Psoas muscle (tissue), 8 donors: ENCODE data around the gene MYO1E. TPM values are rescaled to one million over a fixed set of nuclear protein-coding genes. Genes with fewer than 3 reads are reported as not detected.

Source experiments
- ATAC-seq, 4 donors: fragments of 200-7000 bp; cut with Tn5 transposase; one replicate each; pipeline ENCODE4 v1.9.1; 2020; ENCODE audit warnings: moderate library complexity in 3 of 4, mild to moderate bottlenecking in 2 of 4
- DNase-seq, 2 donors: peaks; one replicate each; pipeline ENCODE4 v3.0.0-alpha.2; 2020
- H3K27ac ChIP-seq: fragments of 200-600 bp; one replicate; pipeline ENCODE4 v1.8.0; 2022
- H3K27me3 ChIP-seq, 3 donors: fragments of 200-600 bp in 1 of 3; one replicate each; pipeline versions ENCODE4 v1.6.1 to v1.8.0; 2013 to 2022; ENCODE audit warnings: low read length in 2 of 3, mild to moderate bottlenecking in 2 of 3, moderate library complexity in 1 of 3; ENCODE audit not compliant: insufficient read depth in 3 of 3
- H3K36me3 ChIP-seq, 2 donors: fragments of 200-600 bp in 1 of 2; one replicate each; pipeline versions ENCODE4 v1.6.1 to v1.8.0; 2013 to 2022; ENCODE audit warnings: low read depth in 1 of 2, mild to moderate bottlenecking in 1 of 2, moderate library complexity in 1 of 2; ENCODE audit not compliant: insufficient read depth in 1 of 2
- H3K4me1 ChIP-seq: fragments of 200-600 bp; one replicate; pipeline ENCODE4 v1.8.0; 2022
- H3K4me3 ChIP-seq: fragments of 200-600 bp; one replicate; pipeline ENCODE4 v1.8.0; 2022; ENCODE audit warnings: mild to moderate bottlenecking
- H3K9me3 ChIP-seq: fragments of 200-600 bp; one replicate; pipeline ENCODE4 v1.8.0; 2022
- CTCF ChIP-seq: fragments of 200-600 bp; IDR thresholded peaks from one replicate; pipeline ENCODE4 v1.8.0; 2022; ENCODE audit warnings: antibody characterized with exemption
- WGBS, 3 donors: extraction: QIAGEN DNeasy Blood & Tissue Kit; methylation state at CpG; one replicate each; pipeline versions ENCODE4 v1.1.6 to v1.1.7; 2013; 5-methylcytosine and 5-hydroxymethylcytosine counted together
- intact Hi-C, 2 donors: fragments of 100-400 bp; cut with DNase I; formaldehyde crosslinking; loops; one replicate each; pipeline versions ENCODE4 v1.11.0 to v1.14.2; 2022
- polyA plus RNA-seq, 3 donors: library from polyadenylated mRNA; stranded (reverse); fragments of 200-250 nt; gene quantifications; one replicate each; pipeline ENCODE4 v1.2.3, GENCODE V29; 2013
- total RNA-seq, 4 donors: library from RNA; stranded (reverse); fragmentation: NEBNext Ultra II Directional in 2 of 4; extraction: Animal tissue kit (Norgen Biotek cat#: 25700) in 2 of 4; gene quantifications; one replicate each; pipeline versions ENCODE4 v1.2.1 to v1.2.4, GENCODE V29; 2021 to 2023
- donor health status: healthy with polysubstance abuse.
- donor health status: DM: no; HTN: no; CAD: no; lungs with moderate emphysema.
- donor health status: Bipolar disorder and iron deficiency.
- donor health status: healthy.
- donor health status: DM: yes; HTN: yes; CAD: no.
- donor health status: DM: no; HTN: no; CAD: no.
- donor health status: DM: no; HTN: no; CAD: no.
- donor health status: DM: yes; HTN: yes; CAD: no.

The MYO1E gene
- total and polyA plus RNA-seq, 7 donors: 10.0 to 53.7 (median 26.3) TPM

- DNase-seq: no peak
- H3K9me3 ChIP-seq: no peaks in the 10 kb centered on the region
- H3K4me3 ChIP-seq: no peak overlapping the region
- TF ChIP-seq CTCF: no peak
- intact Hi-C loops: no loop called here
- 94 to 95% (median 95%) methylated on average over 2 of the region's 2 CpGs for WGBS, 3 donors
- ATAC-seq: no peak
- peaks cover 14 to 89% of the 10 kb centered on the region in 2 donors for H3K36me3 ChIP-seq
- no peaks in the 10 kb centered on the region for H3K4me1 ChIP-seq
- no peaks in the 10 kb centered on the region for H3K27me3 ChIP-seq
- H3K27ac ChIP-seq: no peak overlapping the region
Observed at GRCh38 chr15:59210186-59210585, 162.5 kb downstream of the MYO1E start.

GRCh38 chr15:59208613-59209249 lies 163.9 kb downstream of the MYO1E start:
- peaks cover 10 to 89% of the 10 kb centered on the region in 2 donors for H3K36me3 ChIP-seq

GRCh38 chr15:59206623-59207183 lies 166.0 kb downstream of the MYO1E start, which contains the start of gene LDHAL6B:
Gene LDHAL6B, plus strand, starts transcription at chr15:59206843. Its CDS starts 98 bp downstream, at chr15:59206941.
- 92 to 94% (median 93%) methylated on average over 30 of the region's 30 CpGs for WGBS, 3 donors
- H3K27ac ChIP-seq: no peak within 1 kb of the TSS
- H3K9me3 ChIP-seq: no peaks in the 10 kb centered on the region
- no peaks in the 10 kb centered on the region for H3K27me3 ChIP-seq
- peaks cover 10 to 97% of the 10 kb centered on the region in 2 donors for H3K36me3 ChIP-seq
- TF ChIP-seq CTCF: no peak
- ATAC-seq (no peak), DNase-seq (no peak)
- intact Hi-C loops: no loop called here
- no peak within 1 kb of the TSS for H3K4me3 ChIP-seq
- H3K4me1 ChIP-seq: no peaks in the 10 kb centered on the region

More at GRCh38 chr15:59208613-59209249, 163.9 kb downstream of the MYO1E start:
- WGBS, 3 donors: 96 to 98% (median 96%) methylated on average over 7 of the region's 7 CpGs
- H3K4me3 ChIP-seq: no peak overlapping the region
- no peaks in the 10 kb centered on the region for H3K9me3 ChIP-seq
- H3K27me3 ChIP-seq: no peaks in the 10 kb centered on the region
- intact Hi-C loops: no loop called here
- H3K27ac ChIP-seq: no peak overlapping the region
- ATAC-seq (no peak), DNase-seq (no peak)
- no peaks in the 10 kb centered on the region for H3K4me1 ChIP-seq
- no peak for TF ChIP-seq CTCF

GRCh38 chr15:59205839-59206622 lies 166.6 kb downstream of the MYO1E start:
- H3K9me3 ChIP-seq: no peaks in the 10 kb centered on the region
- no peak for TF ChIP-seq CTCF
- H3K27ac ChIP-seq: no peak overlapping the region
- WGBS, 3 donors: 84 to 88% (median 85%) methylated on average over 9 of the region's 9 CpGs
- DNase-seq (no peak), ATAC-seq (no peak)
- H3K27me3 ChIP-seq: no peaks in the 10 kb centered on the region
- peaks cover 10 to 99% of the 10 kb centered on the region in 2 donors for H3K36me3 ChIP-seq
- no peaks in the 10 kb centered on the region for H3K4me1 ChIP-seq
- no peak overlapping the region for H3K4me3 ChIP-seq
- intact Hi-C loops: no loop called here
